Measurements from ENCODE around the gene SCG2.
A peak's percentile ranks its signal among the peaks of the same experiment; 100 is the strongest.

Gene SCG2

GRCh38 chr2:223549215-223549614 lies 52.9 kb downstream of the SCG2 start:
- Histone ChIP-seq H3K36me3 (ENCODE audit: insufficient read depth, low read length) (no peaks in the 10 kb centered on the region), H3K27ac (0 out of 2 replicates have a peak overlapping the region, but pooled peaks have one; percentile 6), H3K4me3 (peak overlapping the region; percentile 10), H3K9ac (ENCODE audit: insufficient read length) (no peak overlapping the region), H3K9me3 (ENCODE audit: low read depth, low read length) (no peaks in the 10 kb centered on the region)
- DNase-seq (ENCODE audit: low read depth, low spot score): peak; percentile 77
- TF ChIP-seq POLR2AphosphoS5 (IDR thresholded peaks at IDR 0.05; ENCODE audit: borderline replicate concordance, low read depth, low read length): peak; percentile 13; the same call in 1 of the 2 replicates
- TF ChIP-seq FOXP2 (optimal IDR thresholded peaks at IDR 0.05; ENCODE audit: control extremely low read depth, extremely low read length, insufficient read depth): no peak
- TF ChIP-seq EZH2 (IDR thresholded peaks at IDR 0.05): no peak

GRCh38 chr2:223548194-223548593 lies 54.0 kb downstream of the SCG2 start:
- Histone ChIP-seq H3K27ac (no peak overlapping the region), H3K4me3 (no peak overlapping the region), H3K9me3 (ENCODE audit: low read depth, low read length) (no peaks in the 10 kb centered on the region), H3K9ac (ENCODE audit: insufficient read length) (no peak overlapping the region), H3K36me3 (ENCODE audit: insufficient read depth, low read length) (no peaks in the 10 kb centered on the region)
- TF ChIP-seq FOXP2 (optimal IDR thresholded peaks at IDR 0.05; ENCODE audit: control extremely low read depth, extremely low read length, insufficient read depth): no peak
- TF ChIP-seq EZH2 (IDR thresholded peaks at IDR 0.05): no peak
- no peak for TF ChIP-seq POLR2AphosphoS5 (IDR thresholded peaks at IDR 0.05; ENCODE audit: borderline replicate concordance, low read depth, low read length)
- no peak for DNase-seq (ENCODE audit: low read depth, low spot score)
